Psoas muscle (tissue), 8 donors: ENCODE measurements around the gene DRICH1. TPM values are rescaled to one million over a fixed set of nuclear protein-coding genes. Genes with fewer than 3 reads are reported as not detected.
"Not testable (repeated sequence)": the region's sequence is repeated elsewhere in the genome, so short reads cannot be mapped to it uniquely, and the experiment has no call there.

Experiments
- ATAC-seq, 4 donors: fragments of 200-7000 bp; cut with Tn5 transposase; one replicate each; pipeline ENCODE4 v1.9.1; 2020; ENCODE audit warnings: moderate library complexity in 3 of 4, mild to moderate bottlenecking in 2 of 4
- DNase-seq, 2 donors: peaks; one replicate each; pipeline ENCODE4 v3.0.0-alpha.2; 2020
- H3K27ac ChIP-seq: fragments of 200-600 bp; one replicate; pipeline ENCODE4 v1.8.0; 2022
- H3K27me3 ChIP-seq, 3 donors: fragments of 200-600 bp in 1 of 3; one replicate each; pipeline versions ENCODE4 v1.6.1 to v1.8.0; 2013 to 2022; ENCODE audit warnings: low read length in 2 of 3, mild to moderate bottlenecking in 2 of 3, moderate library complexity in 1 of 3; ENCODE audit not compliant: insufficient read depth in 3 of 3
- H3K36me3 ChIP-seq, 2 donors: fragments of 200-600 bp in 1 of 2; one replicate each; pipeline versions ENCODE4 v1.6.1 to v1.8.0; 2013 to 2022; ENCODE audit warnings: low read depth in 1 of 2, mild to moderate bottlenecking in 1 of 2, moderate library complexity in 1 of 2; ENCODE audit not compliant: insufficient read depth in 1 of 2
- H3K4me1 ChIP-seq: fragments of 200-600 bp; one replicate; pipeline ENCODE4 v1.8.0; 2022
- H3K4me3 ChIP-seq: fragments of 200-600 bp; one replicate; pipeline ENCODE4 v1.8.0; 2022; ENCODE audit warnings: mild to moderate bottlenecking
- H3K9me3 ChIP-seq: fragments of 200-600 bp; one replicate; pipeline ENCODE4 v1.8.0; 2022
- CTCF ChIP-seq: fragments of 200-600 bp; IDR thresholded peaks from one replicate; pipeline ENCODE4 v1.8.0; 2022; ENCODE audit warnings: antibody characterized with exemption
- WGBS, 3 donors: extraction: QIAGEN DNeasy Blood & Tissue Kit; methylation state at CpG; one replicate each; pipeline versions ENCODE4 v1.1.6 to v1.1.7; 2013; 5-methylcytosine and 5-hydroxymethylcytosine counted together
- intact Hi-C, 2 donors: fragments of 100-400 bp; cut with DNase I; formaldehyde crosslinking; loops; one replicate each; pipeline versions ENCODE4 v1.11.0 to v1.14.2; 2022
- polyA plus RNA-seq, 3 donors: library from polyadenylated mRNA; stranded (reverse); fragments of 200-250 nt; gene quantifications; one replicate each; pipeline ENCODE4 v1.2.3, GENCODE V29; 2013
- total RNA-seq, 4 donors: library from RNA; stranded (reverse); fragmentation: NEBNext Ultra II Directional in 2 of 4; extraction: Animal tissue kit (Norgen Biotek cat#: 25700) in 2 of 4; gene quantifications; one replicate each; pipeline versions ENCODE4 v1.2.1 to v1.2.4, GENCODE V29; 2021 to 2023
- donor health status: healthy with polysubstance abuse.
- donor health status: DM: no; HTN: no; CAD: no; lungs with moderate emphysema.
- donor health status: Bipolar disorder and iron deficiency.
- donor health status: healthy.
- donor health status: DM: yes; HTN: yes; CAD: no.
- donor health status: DM: no; HTN: no; CAD: no.
- donor health status: DM: no; HTN: no; CAD: no.
- donor health status: DM: yes; HTN: yes; CAD: no.

Gene DRICH1
- total and polyA plus RNA-seq, 7 donors, result 0.03 to 0.21 (median 0.07) TPM; not detected in 4

DNA sequence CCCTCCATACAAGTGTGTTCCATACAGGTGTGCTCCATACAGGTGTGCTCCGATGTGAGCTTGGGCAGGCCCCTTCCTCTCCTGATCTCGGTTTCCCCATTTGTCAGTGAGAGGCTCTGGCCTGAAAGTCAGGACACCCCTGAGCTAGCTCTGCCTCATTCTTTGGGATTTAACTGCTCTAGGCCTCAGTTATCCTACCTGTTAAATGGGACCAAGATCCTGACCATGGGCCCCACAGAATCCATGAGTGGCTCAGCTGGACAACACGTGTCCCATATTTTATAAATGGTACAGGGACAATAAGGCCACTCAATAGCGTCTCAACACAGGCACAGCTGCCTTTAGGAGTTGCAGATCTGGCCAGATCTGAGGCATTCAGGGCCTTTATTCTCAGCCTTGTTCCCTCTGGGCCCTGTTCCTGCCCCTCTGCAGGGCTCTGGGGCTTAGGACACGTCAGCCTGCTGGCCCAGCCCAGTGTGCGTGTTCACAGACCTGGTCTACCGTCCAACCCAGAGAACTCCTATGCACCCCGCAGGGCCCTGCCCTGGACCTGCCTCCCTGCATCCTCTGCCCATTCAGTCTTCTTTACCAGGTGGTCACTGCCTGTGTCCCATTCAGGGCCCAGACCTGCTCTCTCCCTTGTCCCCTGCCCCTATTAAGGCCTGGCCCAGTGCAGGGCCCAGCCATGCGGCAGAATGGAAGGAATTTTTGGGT, 33.2 kb downstream of the DRICH1 start:
- no peaks in the 10 kb centered on the region for H3K36me3 ChIP-seq
- ATAC-seq (no peak), DNase-seq (no peak)
- no peaks in the 10 kb centered on the region for H3K4me1 ChIP-seq
- 90 to 96% (median 92%) methylated on average over 9 of the region's 9 CpGs for WGBS, 3 donors
- intact Hi-C loops, result no loop called here
- no peak overlapping the region for H3K27ac ChIP-seq
- no peak overlapping the region for H3K4me3 ChIP-seq
- H3K9me3 ChIP-seq, result no peaks in the 10 kb centered on the region
- no peak for TF ChIP-seq CTCF
- H3K27me3 ChIP-seq, result no peaks in the 10 kb centered on the region

GRCh38 chr22:23597576-23598268, 34.4 kb downstream of the DRICH1 start:
- H3K36me3 ChIP-seq, ATAC-seq, H3K27me3 ChIP-seq, H3K9me3 ChIP-seq, H3K4me1 ChIP-seq, DNase-seq, H3K27ac ChIP-seq, intact Hi-C loops, H3K4me3 ChIP-seq: not testable (repeated sequence)
- 73 to 77% (median 74%) methylated on average over 4 to 5 of the region's 7 CpGs for WGBS, 3 donors

- intact Hi-C loops, H3K4me3 ChIP-seq: not testable (repeated sequence)
Observed at GRCh38 chr22:23595904-23596303, 36.2 kb downstream of the DRICH1 start.

GRCh38 chr22:23591846-23592245, 40.3 kb downstream of the DRICH1 start:
- ATAC-seq (no peak), DNase-seq (no peak)
- Histone ChIP-seq H3K9me3 (no peaks in the 10 kb centered on the region), H3K27ac (no peak overlapping the region), H3K36me3 (no peaks in the 10 kb centered on the region), H3K4me3 (no peak overlapping the region), H3K27me3 (no peaks in the 10 kb centered on the region), H3K4me1 (no peaks in the 10 kb centered on the region)
- intact Hi-C loops, result no loop called here
- WGBS, 3 donors, result 86 to 90% (median 87%) methylated on average over 7 of the region's 7 CpGs
- TF ChIP-seq CTCF, result no peak

More at GRCh38 chr22:23595904-23596303, 36.2 kb downstream of the DRICH1 start:
- not testable (repeated sequence) for H3K9me3 ChIP-seq, H3K36me3 ChIP-seq, H3K4me1 ChIP-seq, ATAC-seq, DNase-seq, H3K27me3 ChIP-seq, H3K27ac ChIP-seq
- WGBS, 3 donors, result 36 to 45% (median 37%) methylated on average over 6 of the region's 6 CpGs

- DNase-seq (peak in 1 of 2 donors; percentile 43), ATAC-seq (peak in 2 of 4 donors; percentile 57 to 72)
- intact Hi-C loops, result no loop called here
- Histone ChIP-seq H3K4me1 (no peaks in the 10 kb centered on the region), H3K27me3 (no peaks in the 10 kb centered on the region), H3K27ac (no peak overlapping the region), H3K36me3 (no peaks in the 10 kb centered on the region), H3K9me3 (no peaks in the 10 kb centered on the region), H3K4me3 (no peak overlapping the region)
- WGBS, 3 donors, result 59 to 61% (median 60%) methylated on average over 11 of the region's 11 CpGs
- TF ChIP-seq CTCF, result peak; percentile 59
Observed at GRCh38 chr22:23591201-23591791, 40.8 kb downstream of the DRICH1 start.
